Medulla oblongata (tissue), 1 donor: ENCODE results near the gene TNFAIP8.

ENCODE experiments used
- DNase-seq: peaks from one replicate; pipeline ENCODE4 v3.0.0-alpha.2; 2015; ENCODE audit errors: extremely low spot score

TNFAIP8 gene

DNA sequence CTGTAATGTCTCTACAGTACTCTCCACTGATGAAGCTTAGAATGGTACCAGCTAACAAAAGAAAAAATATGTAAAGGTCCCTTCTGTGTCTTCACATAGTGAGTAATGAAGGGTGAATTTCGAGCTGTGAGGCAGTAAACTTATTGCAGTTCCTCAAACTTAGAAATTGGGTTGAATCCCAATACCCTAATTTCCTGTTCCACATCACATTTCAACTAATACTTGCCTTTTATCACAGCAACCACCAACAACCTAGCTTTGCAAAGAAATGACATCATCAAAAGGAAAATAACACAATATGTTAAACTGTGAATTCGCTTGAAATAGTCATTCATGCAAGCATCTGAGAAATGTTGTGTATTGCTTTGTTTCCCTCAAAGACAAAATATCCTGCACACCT is 9.4 kb upstream of the TNFAIP8 start:
- no peak for DNase-seq

DNA sequence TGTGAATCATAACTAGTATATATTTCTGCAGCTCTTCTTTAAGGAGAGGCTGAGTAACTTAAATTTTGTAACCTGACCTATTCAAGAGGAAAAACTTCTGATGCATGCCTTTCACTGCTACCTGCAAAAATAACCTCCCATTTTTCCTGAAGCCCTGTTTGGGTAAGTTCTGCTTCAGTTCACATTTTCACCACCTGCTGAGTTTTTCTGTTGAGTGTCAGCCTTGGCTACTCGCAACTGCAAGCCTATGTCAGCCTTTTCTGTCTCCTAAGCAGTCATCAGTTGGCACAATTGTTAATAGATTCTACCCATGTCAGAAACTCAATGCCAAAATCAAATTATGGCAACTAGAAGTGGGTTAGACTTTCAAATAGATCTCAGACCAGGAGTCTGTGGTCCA is 8.2 kb upstream of the TNFAIP8 start:
- no peak for DNase-seq

DNA sequence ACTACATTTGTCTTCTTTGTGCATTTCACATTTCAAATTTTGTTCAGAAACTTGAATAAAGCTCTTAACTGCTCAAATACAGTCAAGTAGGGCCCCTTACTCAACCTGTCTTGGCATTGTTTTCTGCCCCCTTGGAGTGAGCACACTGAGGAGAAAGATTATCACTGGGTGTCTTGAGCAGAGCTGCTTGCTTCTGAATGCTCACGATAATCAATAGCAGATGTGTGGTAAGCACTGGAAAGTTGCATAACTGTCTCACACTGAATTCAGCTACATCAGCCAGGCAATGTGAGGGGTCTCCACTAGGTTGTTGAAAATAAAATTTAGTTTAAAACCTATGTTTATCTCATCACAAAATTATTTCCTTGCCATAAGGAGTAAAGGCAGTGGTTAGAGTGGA is 7.8 kb upstream of the TNFAIP8 start:
- DNase-seq = no peak

DNA sequence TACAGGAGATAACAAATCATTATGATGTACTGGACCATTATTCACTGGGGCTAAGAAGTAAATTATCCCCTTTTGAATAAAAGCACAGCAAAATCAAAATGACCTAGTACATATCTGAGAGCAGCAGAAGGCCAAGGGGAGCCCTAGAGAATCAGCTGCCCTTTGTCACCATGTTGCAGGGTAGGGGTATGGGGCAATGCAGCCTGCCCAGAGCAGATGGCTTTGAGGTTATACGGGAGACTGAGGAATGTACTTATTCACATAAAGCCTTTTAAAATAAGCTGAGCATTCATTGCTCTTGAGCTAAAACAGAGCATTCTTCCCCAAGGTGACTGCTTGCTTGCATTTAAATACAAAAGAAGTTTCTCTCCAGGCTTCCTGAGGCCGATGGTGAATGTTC is 2.6 kb upstream of the TNFAIP8 start:
- DNase-seq = no peak

DNA sequence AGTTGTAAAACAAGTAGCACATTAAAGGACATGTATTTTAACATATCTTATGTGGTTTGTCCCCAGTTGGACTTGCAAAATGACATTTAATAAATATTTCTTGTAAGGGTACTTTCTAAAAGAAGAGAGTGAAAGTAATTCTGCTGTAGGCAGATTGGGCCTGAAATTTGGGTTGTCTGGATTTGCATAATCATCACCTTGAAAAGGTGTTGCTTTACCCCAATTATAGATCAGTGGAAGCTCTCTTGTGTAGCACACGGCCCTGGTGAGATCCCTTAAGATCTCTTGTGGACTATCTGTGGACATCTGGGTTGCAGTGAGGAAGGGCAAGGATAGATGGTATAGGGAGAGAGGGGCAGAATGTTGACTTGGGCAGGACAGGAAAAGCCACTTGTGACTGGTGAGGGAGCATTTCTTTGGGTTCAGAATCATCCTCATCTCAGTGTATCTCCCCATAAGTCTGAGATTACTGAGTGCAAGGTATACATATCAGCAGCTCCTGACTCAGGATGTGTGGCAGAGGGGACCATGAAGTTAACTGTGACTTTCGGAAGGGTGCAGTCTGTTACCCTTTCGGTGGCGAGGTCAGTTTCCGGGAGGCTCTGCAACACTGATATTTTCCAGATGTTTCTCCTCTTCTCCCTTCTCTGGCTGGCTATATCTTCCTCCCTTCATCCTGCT is 2.0 kb upstream of the TNFAIP8 start:
- DNase-seq = no peak

GRCh38 chr5:119354537-119355243 is 1.1 kb upstream of the TNFAIP8 start:
- no peak for DNase-seq

- no peak for DNase-seq
These were observed 578 bp upstream of the TNFAIP8 start for GRCh38 chr5:119355244-119355638.

GRCh38 chr5:119356612-119357188 is 881 bp downstream of the TNFAIP8 start:
- no peak for DNase-seq

DNA sequence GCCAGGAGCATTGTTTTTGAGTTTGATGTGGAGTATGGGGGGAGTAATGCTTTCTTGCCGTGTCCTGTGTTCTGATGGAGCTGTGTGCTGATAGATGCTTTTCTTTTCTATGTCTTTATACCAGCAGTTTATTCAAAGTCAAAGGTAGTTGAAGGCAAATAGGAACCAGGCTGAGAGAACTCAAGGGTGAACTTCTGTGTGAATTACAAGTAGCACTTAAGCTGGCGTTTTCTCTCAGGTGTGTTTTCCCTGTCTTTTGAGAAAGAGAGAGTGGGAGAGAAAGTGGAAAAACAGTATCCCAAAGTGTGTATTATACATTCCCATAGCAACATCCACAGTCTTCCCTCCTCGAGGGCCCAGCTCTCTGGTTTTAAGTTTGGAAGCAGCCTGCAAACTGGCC is 1.5 kb downstream of the TNFAIP8 start:
- no peak for DNase-seq

DNA sequence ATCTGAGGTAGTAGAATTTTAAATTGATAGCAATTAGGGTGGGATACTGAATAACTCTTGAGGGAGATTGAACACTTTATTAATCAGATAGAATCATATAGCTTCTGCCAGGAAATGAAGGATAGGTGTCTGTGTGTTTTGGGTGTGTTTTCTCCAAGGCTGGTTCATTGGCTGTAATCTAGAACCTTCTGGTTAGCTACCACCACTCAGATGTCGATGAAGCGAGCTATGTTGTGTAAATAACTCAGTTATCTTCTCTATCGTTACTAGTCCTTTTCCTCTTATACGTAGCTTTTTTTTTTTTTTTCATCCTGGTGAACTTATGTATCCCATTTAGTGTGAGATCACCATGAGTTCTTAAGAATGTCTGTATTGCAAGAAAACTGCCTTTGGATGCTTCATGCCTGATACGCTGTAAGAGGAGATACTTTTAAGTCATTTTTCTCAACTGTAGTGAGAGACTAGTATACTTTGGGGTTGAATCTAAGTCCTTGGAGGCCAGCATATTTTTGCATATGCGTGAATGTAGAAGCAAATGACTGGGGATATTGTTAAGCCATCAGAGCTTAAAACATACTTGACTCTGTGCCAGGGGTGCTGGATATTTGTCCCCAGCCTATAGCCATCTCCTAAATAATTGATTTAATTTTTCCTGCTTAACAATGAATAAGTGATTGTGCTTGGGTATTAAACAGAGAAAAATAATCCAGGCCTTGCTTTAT is 2.1 kb downstream of the TNFAIP8 start:
- DNase-seq = no peak

DNA sequence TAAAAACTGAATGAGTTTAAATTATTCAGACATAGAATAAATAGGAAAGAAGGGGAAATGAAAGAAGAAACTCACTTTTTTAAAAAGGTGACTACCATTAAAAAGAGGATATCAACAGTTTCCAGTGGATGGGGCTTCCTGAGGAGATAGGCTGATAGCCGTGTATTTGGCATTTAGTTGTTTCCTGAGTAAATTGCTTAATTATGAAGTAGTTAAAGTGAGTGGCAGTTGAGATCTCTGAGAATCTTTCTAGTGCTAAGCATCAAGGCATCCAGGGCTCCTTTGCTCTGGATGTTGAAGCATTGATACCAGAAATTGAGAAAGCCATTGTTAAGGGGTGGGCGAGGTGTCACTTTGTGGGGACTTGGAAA is 2.7 kb downstream of the TNFAIP8 start:
- DNase-seq = no peak

DNA sequence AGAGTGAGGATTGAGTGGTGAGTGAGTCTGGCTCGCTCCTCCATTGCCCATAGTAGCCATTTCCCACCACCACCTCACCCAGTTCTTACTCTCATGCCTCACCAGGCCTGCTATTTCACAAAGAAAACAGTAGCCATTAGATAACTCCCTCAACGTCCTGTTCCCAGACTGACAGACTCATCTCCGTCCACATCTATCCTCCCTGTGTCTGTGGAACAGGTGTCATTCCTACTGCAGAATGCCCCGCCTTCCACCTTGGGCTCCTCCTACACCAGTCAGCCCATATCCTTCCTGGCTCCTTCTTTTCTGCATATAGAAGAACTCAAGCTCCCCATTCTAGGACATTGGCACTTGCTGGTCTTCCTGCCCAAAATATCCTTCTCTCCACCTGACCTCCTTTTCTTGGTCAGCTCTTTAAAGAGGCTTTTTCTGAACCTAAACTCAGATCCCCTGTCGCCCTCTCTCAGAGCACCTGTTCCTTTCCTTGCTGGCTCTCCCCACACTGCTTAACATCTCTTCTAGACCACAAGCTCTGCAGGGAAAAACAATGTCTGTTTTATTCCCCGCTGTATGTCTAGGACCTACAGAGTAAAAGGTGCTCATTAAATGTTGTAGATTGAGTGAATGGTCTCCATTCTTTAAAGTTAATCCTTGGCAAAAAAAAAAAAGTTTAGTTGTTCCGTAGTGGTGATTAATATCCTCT is 3.2 kb downstream of the TNFAIP8 start:
- no peak for DNase-seq

- DNase-seq = no peak
These were observed 4.1 kb downstream of the TNFAIP8 start for GRCh38 chr5:119359737-119360413.

GRCh38 chr5:119360905-119361593 is 5.2 kb downstream of the TNFAIP8 start:
- no peak for DNase-seq

GRCh38 chr5:119361594-119362125 is 5.8 kb downstream of the TNFAIP8 start:
- no peak for DNase-seq

- DNase-seq = no peak
These were observed 6.9 kb downstream of the TNFAIP8 start for GRCh38 chr5:119362714-119363113.

- DNase-seq = no peak
These were observed 7.5 kb downstream of the TNFAIP8 start for GRCh38 chr5:119363271-119363670.

DNA sequence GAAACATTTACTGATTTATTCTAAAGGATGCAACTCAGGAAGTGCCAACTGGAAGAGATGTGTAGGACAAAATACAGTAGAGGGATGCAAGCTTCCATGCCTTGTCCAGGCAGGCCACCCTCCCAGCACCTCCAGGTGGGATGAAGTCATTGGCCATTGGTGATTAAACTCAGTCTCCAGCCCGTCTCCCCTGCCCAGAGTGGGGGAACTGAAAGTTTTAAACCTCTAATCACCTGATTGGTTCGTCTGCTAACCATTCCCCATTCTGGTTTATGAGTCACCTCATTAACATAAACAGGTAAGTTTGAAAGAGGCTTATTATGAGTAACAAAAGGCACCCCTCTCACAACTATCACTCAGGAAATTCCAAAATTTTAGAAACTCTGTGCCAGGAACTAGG is 8.1 kb downstream of the TNFAIP8 start:
- no peak for DNase-seq

DNA sequence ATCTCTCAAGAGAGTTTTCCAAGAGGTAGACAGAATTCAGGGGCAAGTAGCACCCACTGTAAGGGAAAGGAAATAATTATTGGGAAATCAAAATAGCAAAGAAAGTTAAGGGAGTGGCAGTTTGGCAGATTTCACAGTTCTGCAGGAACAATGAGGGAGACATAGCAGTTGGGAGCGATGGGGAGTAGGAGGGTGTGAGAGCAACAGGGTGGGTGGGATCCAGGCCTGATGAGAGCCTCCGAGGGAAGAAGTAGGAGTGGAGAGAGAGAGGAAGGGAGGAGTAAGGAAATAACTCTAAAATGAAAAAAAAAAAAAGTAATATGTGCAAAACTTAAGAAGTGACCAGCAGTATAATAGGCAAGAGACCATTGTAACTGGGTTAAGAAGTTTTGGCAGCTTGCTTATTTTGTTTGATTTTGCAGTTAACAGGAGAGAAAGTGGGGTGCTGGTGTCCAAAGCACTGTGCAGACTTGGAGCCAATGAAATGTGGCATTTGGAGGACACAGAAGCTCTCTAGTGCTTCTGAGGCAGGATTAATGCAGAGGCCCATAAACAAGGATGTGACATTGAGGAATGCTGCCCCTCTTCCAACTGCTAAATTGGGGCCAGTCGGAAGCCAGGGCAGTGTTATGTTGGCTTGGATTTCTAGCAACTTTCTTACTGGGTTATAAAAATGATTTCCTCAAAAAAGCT is 10.2 kb downstream of the TNFAIP8 start:
- no peak for DNase-seq

- no peak for DNase-seq
These were observed 10.7 kb downstream of the TNFAIP8 start for GRCh38 chr5:119366540-119366881.
